DLD1 (cell line): ENCODE data around the gene PDPK1.
"Not testable (repeated sequence)": the region's sequence is repeated elsewhere in the genome, so short reads cannot be mapped to it uniquely, and the experiment has no call there.

Experiments used
- in situ Hi-C: cut with HindIII; loops from 2 replicates; pipeline ENCODE4 v1.10.0; 2017; ENCODE audit warnings: low sequenced_read_pairs

The PDPK1 gene

GRCh38 chr16:2539192-2539844, 1.5 kb downstream of the PDPK1 start:
- in situ Hi-C loops = not testable (repeated sequence)

- in situ Hi-C loops = not testable (repeated sequence)
These were observed 2.1 kb downstream of the PDPK1 start for GRCh38 chr16:2539845-2540458.

- in situ Hi-C loops = not testable (repeated sequence)
These were observed 3.1 kb downstream of the PDPK1 start for GRCh38 chr16:2540912-2541311.

- in situ Hi-C loops = not testable (repeated sequence)
These were observed 3.6 kb downstream of the PDPK1 start for GRCh38 chr16:2541409-2541808.

GRCh38 chr16:2543771-2544170, 6.0 kb downstream of the PDPK1 start:
- in situ Hi-C loops = not testable (repeated sequence)

GRCh38 chr16:2550283-2550878, 12.6 kb downstream of the PDPK1 start:
- in situ Hi-C loops = not testable (repeated sequence)

- in situ Hi-C loops = not testable (repeated sequence)
These were observed 13.6 kb downstream of the PDPK1 start for GRCh38 chr16:2551420-2551889.

GRCh38 chr16:2554709-2555425, 17.0 kb downstream of the PDPK1 start:
- in situ Hi-C loops = not testable (repeated sequence)

- in situ Hi-C loops = not testable (repeated sequence)
These were observed 19.3 kb downstream of the PDPK1 start for GRCh38 chr16:2557150-2557549.

GRCh38 chr16:2560131-2560797, 22.4 kb downstream of the PDPK1 start:
- in situ Hi-C loops = not testable (repeated sequence)

GRCh38 chr16:2560798-2561133, 22.9 kb downstream of the PDPK1 start:
- in situ Hi-C loops = not testable (repeated sequence)

GRCh38 chr16:2567506-2567905, 29.7 kb downstream of the PDPK1 start:
- in situ Hi-C loops = not testable (repeated sequence)

GRCh38 chr16:2568573-2568972, 30.8 kb downstream of the PDPK1 start:
- in situ Hi-C loops = not testable (repeated sequence)

- in situ Hi-C loops = not testable (repeated sequence)
These were observed 34.9 kb downstream of the PDPK1 start for GRCh38 chr16:2572704-2573103.

- in situ Hi-C loops = not testable (repeated sequence)
These were observed 38.0 kb downstream of the PDPK1 start for GRCh38 chr16:2575839-2576238.

GRCh38 chr16:2577044-2577443, 39.2 kb downstream of the PDPK1 start:
- in situ Hi-C loops = not testable (repeated sequence)

GRCh38 chr16:2578905-2579304, 41.1 kb downstream of the PDPK1 start:
- in situ Hi-C loops = not testable (repeated sequence)

GRCh38 chr16:2580143-2580542, 42.3 kb downstream of the PDPK1 start:
- in situ Hi-C loops = not testable (repeated sequence)

GRCh38 chr16:2580818-2581217, 43.0 kb downstream of the PDPK1 start:
- in situ Hi-C loops = not testable (repeated sequence)

- in situ Hi-C loops = no loop called here
These were observed 47.2 kb downstream of the PDPK1 start for GRCh38 chr16:2584729-2585650.
